H9 (cell line): Measurements from ENCODE around the gene TERF2IP. TPM values are rescaled to one million over a fixed set of nuclear protein-coding genes. Genes with fewer than 3 reads are reported as not detected.

Source experiments
- DNase-seq: peaks from one replicate; pipeline ENCODE4 v3.0.0-alpha.2; 2017
- H2AFZ ChIP-seq: one replicate; pipeline ENCODE4 v1.6.1; 2013; ENCODE audit warnings: mild to moderate bottlenecking, low read length, control low read depth, moderate library complexity
- H2AK5ac ChIP-seq: 2 replicates; pipeline ENCODE4 v1.6.1; 2013; ENCODE audit warnings: low read length, control low read depth, mixed read lengths; ENCODE audit not compliant: insufficient read length
- H2BK120ac ChIP-seq: one replicate; pipeline ENCODE4 v1.6.1; 2013; ENCODE audit warnings: low read depth, mild to moderate bottlenecking, low read length, control low read depth, inconsistent platforms; ENCODE audit not compliant: poor library complexity, severe bottlenecking
- H2BK12ac ChIP-seq: 2 replicates; pipeline ENCODE4 v1.6.1; 2013; ENCODE audit warnings: low read length, control low read depth, mixed read lengths, low read depth; ENCODE audit not compliant: insufficient read length
- H2BK15ac ChIP-seq: 2 replicates; pipeline ENCODE4 v1.6.1; 2013; ENCODE audit warnings: low read depth, low read length, control low read depth
- H2BK20ac ChIP-seq: one replicate; pipeline ENCODE4 v1.6.1; 2013; ENCODE audit warnings: low read depth, mild to moderate bottlenecking, low read length, control low read depth, inconsistent platforms; ENCODE audit not compliant: poor library complexity, severe bottlenecking
- H2BK5ac ChIP-seq: 2 replicates; pipeline ENCODE4 v1.6.1; 2013; ENCODE audit warnings: low read length, control low read depth, mixed read lengths; ENCODE audit not compliant: insufficient read length
- H3K14ac ChIP-seq: 2 replicates; pipeline ENCODE4 v1.6.1; 2013; ENCODE audit warnings: low read length, control low read depth; ENCODE audit not compliant: insufficient read depth
- H3K18ac ChIP-seq: 2 replicates; pipeline ENCODE4 v1.6.1; 2013; ENCODE audit warnings: low read depth, mild to moderate bottlenecking, mixed read lengths, low read length, control low read depth; ENCODE audit not compliant: insufficient read length
- H3K23ac ChIP-seq: 2 replicates; pipeline ENCODE4 v1.6.1; 2013; ENCODE audit warnings: low read length, control low read depth, mixed read lengths, low read depth; ENCODE audit not compliant: insufficient read length
- H3K23me2 ChIP-seq: 2 replicates; pipeline ENCODE4 v1.6.1; 2013; ENCODE audit warnings: low read depth, mild to moderate bottlenecking, mixed read lengths, low read length, control low read depth; ENCODE audit not compliant: insufficient read length, poor library complexity, severe bottlenecking
- H3K27ac ChIP-seq: 2 replicates; pipeline ENCODE4 v1.5.1; 2013; ENCODE audit warnings: low read length, control low read depth, mixed read lengths, low read depth; ENCODE audit not compliant: insufficient read length
- H3K27me3 ChIP-seq: 2 replicates; pipeline ENCODE4 v1.6.1; 2013; ENCODE audit warnings: low read length, control low read depth, inconsistent platforms; ENCODE audit not compliant: insufficient read depth
- H3K4ac ChIP-seq: 2 replicates; pipeline ENCODE4 v1.6.1; 2013; ENCODE audit warnings: low read depth, mild to moderate bottlenecking, control low read depth, inconsistent platforms, low read length, moderate library complexity
- H3K4me1 ChIP-seq: 2 replicates; pipeline ENCODE4 v1.6.1; 2013; ENCODE audit warnings: low read length, control low read depth, inconsistent platforms; ENCODE audit not compliant: insufficient read depth
- H3K4me2 ChIP-seq: 2 replicates; pipeline ENCODE4 v1.6.1; 2013; ENCODE audit warnings: low read length, control low read depth, mixed read lengths; ENCODE audit not compliant: insufficient read length, insufficient read depth
- H3K56ac ChIP-seq: 2 replicates; pipeline ENCODE4 v1.6.1; 2013; ENCODE audit warnings: low read depth, mild to moderate bottlenecking, mixed read lengths, low read length, control low read depth; ENCODE audit not compliant: insufficient read length
- H3K79me1 ChIP-seq: 2 replicates; pipeline ENCODE4 v1.6.1; 2013; ENCODE audit warnings: low read depth, mild to moderate bottlenecking, moderate library complexity, low read length, control low read depth, inconsistent platforms; ENCODE audit not compliant: insufficient read depth, poor library complexity, severe bottlenecking
- H3K79me2 ChIP-seq: 2 replicates; pipeline ENCODE4 v1.6.1; 2013; ENCODE audit warnings: low read length, control low read depth, inconsistent platforms; ENCODE audit not compliant: insufficient read depth
- H3K9ac ChIP-seq: 2 replicates; pipeline ENCODE4 v1.6.1; 2013; ENCODE audit warnings: low read length, control low read depth, mixed read lengths; ENCODE audit not compliant: insufficient read length; ENCODE audit errors: extremely low read depth
- H3K9me3 ChIP-seq: one replicate; pipeline ENCODE4 v1.6.1; 2013; ENCODE audit warnings: low read depth, low read length, inconsistent platforms; ENCODE audit not compliant: control insufficient read depth
- H3T11ph ChIP-seq: one replicate; pipeline ENCODE4 v1.6.1; 2013; ENCODE audit warnings: mild to moderate bottlenecking, low read length, control low read depth, inconsistent platforms
- H4K20me1 ChIP-seq: one replicate; pipeline ENCODE4 v1.6.1; 2013; ENCODE audit not compliant: control insufficient read depth, insufficient read length, insufficient read depth
- H4K5ac ChIP-seq: 2 replicates; pipeline ENCODE4 v1.6.1; 2013; ENCODE audit warnings: low read depth, mild to moderate bottlenecking, mixed read lengths, low read length, control low read depth; ENCODE audit not compliant: insufficient read length
- H4K8ac ChIP-seq: replicated peaks from 2 replicates; pipeline ENCODE4 v1.6.1; 2013; ENCODE audit warnings: low read length, control low read depth, mixed read lengths, low read depth; ENCODE audit not compliant: insufficient read length
- H4K91ac ChIP-seq: 2 replicates; pipeline ENCODE4 v1.6.1; 2013; ENCODE audit warnings: low read depth, mild to moderate bottlenecking, moderate library complexity, mixed read lengths, low read length, control low read depth; ENCODE audit not compliant: insufficient read length
- H3K27ac Mint-ChIP-seq, 3 experiments: 2 replicates in 2 of 3; 3 replicates in 1 of 3; pipeline ENCODE4 v1.8.0; 2020 to 2021; ENCODE audit warnings: mixed read lengths in 3 of 3, mild to moderate bottlenecking in 1 of 3, moderate library complexity in 1 of 3
- H3K27me3 Mint-ChIP-seq: 2 replicates; pipeline ENCODE4 v1.8.0; 2021; ENCODE audit warnings: low read depth, mild to moderate bottlenecking, moderate library complexity, mixed read lengths
- H3K36me3 Mint-ChIP-seq, 3 experiments: 2 replicates in 2 of 3; 3 replicates in 1 of 3; pipeline ENCODE4 v1.8.0; 2020 to 2021; ENCODE audit warnings: low read depth in 3 of 3, mixed read lengths in 3 of 3; ENCODE audit not compliant: insufficient read depth in 1 of 3
- H3K4me1 Mint-ChIP-seq, 2 experiments: 2 replicates each; pipeline ENCODE4 v1.8.0; 2020; ENCODE audit warnings: mixed read lengths in 2 of 2
- H3K4me3 Mint-ChIP-seq, 2 experiments: 2 replicates in 1 of 2; 3 replicates in 1 of 2; pipeline ENCODE4 v1.8.0; 2020 to 2021; ENCODE audit warnings: mild to moderate bottlenecking in 2 of 2, mixed read lengths in 2 of 2, moderate library complexity in 1 of 2
- H3K9me3 Mint-ChIP-seq, 2 experiments: 2 replicates in 1 of 2; 3 replicates in 1 of 2; pipeline ENCODE4 v1.8.0; 2020; ENCODE audit warnings: mild to moderate bottlenecking in 2 of 2, mixed read lengths in 2 of 2, moderate library complexity in 1 of 2
- CTCF ChIP-seq: fragments of 200-600 bp; sonication (generic); conservative IDR thresholded peaks from 3 replicates; pipeline ENCODE4 v1.8.0; 2021; ENCODE audit warnings: antibody characterized with exemption, mild to moderate bottlenecking
- WGBS: extraction: QIAGEN DNeasy Blood & Tissue Kit; methylation state at CpG from one replicate; pipeline ENCODE4 v1.1.7; 2013; ENCODE audit warnings: missing lambda C conversion rate, low lambda C conversion rate, mixed read lengths; ENCODE audit not compliant: insufficient read length; ENCODE audit errors: extremely low coverage; 5-methylcytosine and 5-hydroxymethylcytosine counted together
- total RNA-seq: library from RNA; stranded (reverse); gene quantifications from 2 replicates; pipeline ENCODE4 v1.2.1, GENCODE V29; 2021

TERF2IP gene
- total RNA-seq, 1 experiment from 2014 or later = 15.6 TPM

GRCh38 chr16:75628351-75628750 is 19.2 kb upstream of the TERF2IP start:
- H3K4me2 ChIP-seq = no peak overlapping the region
- no peaks in the 10 kb centered on the region for H4K20me1 ChIP-seq
- no peak overlapping the region for H3K4ac ChIP-seq
- H2AFZ ChIP-seq = no peak overlapping the region
- H3K14ac ChIP-seq = no peak overlapping the region
- no peak overlapping the region for H3K9ac ChIP-seq
- no peaks in the 10 kb centered on the region for H3K9me3 ChIP-seq
- Mint-ChIP-seq H3K4me1 (no peaks in the 10 kb centered on the region), H3K4me3 (no peak overlapping the region), H3K9me3 (no peaks in the 10 kb centered on the region), H3K27ac (no peak overlapping the region; a peak in 1 of 7 replicates), H3K27me3 (peaks cover 1% of the 10 kb centered on the region; the same call in 1 of the 2 replicates), H3K36me3 (peaks cover 46 to 80% (median 72%) of the 10 kb centered on the region in 3 experiments)
- H3K4me1 ChIP-seq = no peaks in the 10 kb centered on the region
- no peak overlapping the region for H3K18ac ChIP-seq
- WGBS = no CpG with 5 or more reads among the region's 4 CpGs
- no peak overlapping the region for H2BK15ac ChIP-seq
- H3K79me2 ChIP-seq = no peaks in the 10 kb centered on the region
- H3K23me2 ChIP-seq = no peaks in the 10 kb centered on the region
- H3K56ac ChIP-seq = no peak overlapping the region
- H3K27ac ChIP-seq = no peak overlapping the region
- no peak overlapping the region for H2BK5ac ChIP-seq
- no peak for DNase-seq
- no peaks in the 10 kb centered on the region for H3K79me1 ChIP-seq
- H2BK12ac ChIP-seq = no peak overlapping the region
- H3K27me3 ChIP-seq = no peaks in the 10 kb centered on the region
- H4K5ac ChIP-seq = no peak overlapping the region
- H2AK5ac ChIP-seq = no peak overlapping the region
- H4K8ac ChIP-seq = no peak overlapping the region
- TF ChIP-seq CTCF = no peak
- no peak overlapping the region for H3T11ph ChIP-seq
- no peak overlapping the region for H4K91ac ChIP-seq
- no peak overlapping the region for H2BK120ac ChIP-seq
- no peak overlapping the region for H2BK20ac ChIP-seq
- H3K23ac ChIP-seq = no peak overlapping the region
